Left ventricle myocardium superior (tissue), 1 donor: ENCODE measurements around the gene LCAT. TPM values are rescaled to one million over a fixed set of nuclear protein-coding genes. Genes with fewer than 3 reads are reported as not detected.

Experiments
- total RNA-seq: library from RNA; stranded (reverse); fragmentation: NEBNext Ultra II Directional; extraction: Animal tissue kit (Norgen Biotek cat#: 25700); gene quantifications from one replicate; pipeline ENCODE4 v1.2.1, GENCODE V29; 2021
- donor health status: DM: no; HTN: yes; CAD: no; lungs with severe emphysema.

LCAT gene
- total RNA-seq, 1 donor from 2014 or later = 21.9 TPM

Other genes with a start within 250 kb of the LCAT start
- 8.1 TPM for gene GFOD2, start 224.8 kb downstream of the LCAT start, total RNA-seq
- 11.8 TPM for gene RANBP10, start 137.6 kb downstream of the LCAT start, total RNA-seq
- gene TSNAXIP1, start 137.2 kb downstream of the LCAT start, total RNA-seq = 0.37 TPM
- gene THAP11, start 101.8 kb downstream of the LCAT start, total RNA-seq = 32.6 TPM
- 84.4 TPM for gene NUTF2, start 97.2 kb downstream of the LCAT start, total RNA-seq
- gene CENPT, start 96.4 kb downstream of the LCAT start, total RNA-seq = 20.8 TPM
- 31.8 TPM for gene EDC4, start 71.1 kb downstream of the LCAT start, total RNA-seq
- not detected for gene NRN1L, start 59.2 kb downstream of the LCAT start, total RNA-seq
- 18.1 TPM for gene PSKH1, start 50.9 kb downstream of the LCAT start, total RNA-seq
- gene CTRL, start 12.3 kb downstream of the LCAT start, total RNA-seq = 0.37 TPM
- gene PSMB10, start 7.3 kb downstream of the LCAT start, total RNA-seq = 54.1 TPM
- gene SLC12A4, start 24.5 kb upstream of the LCAT start, total RNA-seq = 95.5 TPM
- not detected for gene DPEP3, start 36.4 kb upstream of the LCAT start, total RNA-seq
- gene DPEP2, start 55.4 kb upstream of the LCAT start, total RNA-seq = 2.2 TPM
- gene DPEP2NB, start 71.8 kb upstream of the LCAT start, total RNA-seq = not detected
- 7.7 TPM for gene DDX28, start 79.1 kb upstream of the LCAT start, total RNA-seq
- 4.9 TPM for gene DUS2, start 79.2 kb upstream of the LCAT start, total RNA-seq
- gene NFATC3, start 141.2 kb upstream of the LCAT start, total RNA-seq = 24.7 TPM